Measurements from ENCODE around the gene LMO2.
A peak's percentile ranks its signal among the peaks of the same experiment; 100 is the strongest.

LMO2 gene

GRCh38 chr11:33913991-33914390 is 22.1 kb upstream of the LMO2 start:
- no peak for DNase-seq

GRCh38 chr11:33912405-33913361 is 20.8 kb upstream of the LMO2 start:
- peak; percentile 88 for DNase-seq

GRCh38 chr11:33910958-33911339 is 19.1 kb upstream of the LMO2 start:
- DNase-seq = no peak

GRCh38 chr11:33910296-33910957 is 18.6 kb upstream of the LMO2 start:
- DNase-seq = no peak

GRCh38 chr11:33909552-33909951 is 17.7 kb upstream of the LMO2 start:
- no peak for DNase-seq

GRCh38 chr11:33909150-33909549 is 17.3 kb upstream of the LMO2 start:
- no peak for DNase-seq

- peak; percentile 90 for DNase-seq
Observed at GRCh38 chr11:33907421-33907820, 15.5 kb upstream of the LMO2 start.

GRCh38 chr11:33906484-33907186 is 14.8 kb upstream of the LMO2 start:
- DNase-seq = no peak

GRCh38 chr11:33904102-33904501 is 12.2 kb upstream of the LMO2 start:
- no peak for DNase-seq

- no peak for DNase-seq
Observed at GRCh38 chr11:33900159-33900840, 8.4 kb upstream of the LMO2 start.

GRCh38 chr11:33899400-33900037 is 7.6 kb upstream of the LMO2 start:
- DNase-seq = peak; percentile 94

GRCh38 chr11:33898957-33899356 is 7.1 kb upstream of the LMO2 start:
- DNase-seq = no peak

- no peak for DNase-seq
Observed at GRCh38 chr11:33897761-33898375, 6.0 kb upstream of the LMO2 start.

- DNase-seq = no peak
Observed at GRCh38 chr11:33896911-33897310, 5.0 kb upstream of the LMO2 start.

- DNase-seq = peak; percentile 93
Observed at GRCh38 chr11:33895752-33896137, 3.9 kb upstream of the LMO2 start.

GRCh38 chr11:33894398-33894746 is 2.5 kb upstream of the LMO2 start:
- DNase-seq = no peak

- peak; percentile 5 for DNase-seq
Observed at GRCh38 chr11:33893711-33894397, 2.0 kb upstream of the LMO2 start.

- DNase-seq = no peak
Observed at GRCh38 chr11:33892906-33893594, 1.2 kb upstream of the LMO2 start.

GRCh38 chr11:33889821-33890378 is 2.0 kb downstream of the LMO2 start:
- no peak for DNase-seq

- no peak for DNase-seq
Observed at GRCh38 chr11:33889296-33889695, 2.6 kb downstream of the LMO2 start.

- DNase-seq = no peak
Observed at GRCh38 chr11:33887886-33888285, 4.0 kb downstream of the LMO2 start.

Measured in NCI-H82 (cell line).